HCT116 (cell line): Measurements from ENCODE around the gene P4HB. TPM values are rescaled to one million over a fixed set of nuclear protein-coding genes. Genes with fewer than 3 reads are reported as not detected.

Experiments used
- ATAC-seq: fragments of 200-7000 bp; cut with Tn5 transposase; 2 replicates; pipeline ENCODE4 v1.9.1; 2020; ENCODE audit warnings: mild to moderate bottlenecking, moderate library complexity
- BruUV-seq: library from RNA; stranded (reverse); fragments of 400-500 nt; replicated peaks from 2 replicates; lab custom pipeline; 2021; lab: Mats Ljungman, UMichigan
- CTCF ChIA-PET: fragments of 300-600 bp; sonication (Branson Sonifier 250); formaldehyde crosslinking; loops from one replicate; lab custom pipeline; 2021; ENCODE audit warnings: antibody characterized with exemption; lab: Charles Lee
- POLR2A ChIA-PET: fragments of 300-600, 350-600 bp; sonication (Branson Sonifier 250); formaldehyde crosslinking; loops from one replicate; lab custom pipeline; 2021; ENCODE audit warnings: antibody characterized with exemption; lab: Charles Lee
- RAD21 ChIA-PET, 2 experiments: fragments of 300-600 bp; sonication (Branson Sonifier 250); formaldehyde crosslinking; loops; one replicate each; lab custom pipeline; 2023; ENCODE audit warnings: low total read pairs in 2 of 2; ENCODE audit not compliant: uncharacterized antibody in 2 of 2, unreplicated experiment in 2 of 2, low non-redundant PET in 1 of 2; lab: Charles Lee
- DNase-seq: peaks from one replicate; pipeline ENCODE4 v3.0.0-alpha.2; 2010; ENCODE audit warnings: low read depth, low spot score
- H2AFZ ChIP-seq: fragments of 200-600 bp; shearing (Covaris generic), sonication (generic); 2 replicates; pipeline ENCODE4 v1.6.1; 2017; ENCODE audit warnings: low read depth, mixed run types, mixed read lengths, antibody characterized with exemption, low read length; ENCODE audit not compliant: poor library complexity, severe bottlenecking
- H3K27ac ChIP-seq: 2 replicates; pipeline ENCODE4 v1.5.1; 2012; ENCODE audit warnings: low read depth, low read length
- H3K27me3 ChIP-seq: fragments of 200-600 bp; sonication (generic); 2 replicates; pipeline ENCODE4 v1.6.1; 2016; ENCODE audit warnings: mixed run types, low read length, mixed read lengths; ENCODE audit not compliant: insufficient read depth
- H3K36me3 ChIP-seq, 2 experiments: fragments of 200-500 bp in 1 of 2; fragments of 200-600 bp in 1 of 2; sonication (Bioruptor generic) in 1 of 2; sonication (generic) in 1 of 2; 2 replicates each; pipeline versions ENCODE4 v1.5.1 to v1.6.1; 2014 to 2016; ENCODE audit warnings: low read length in 2 of 2, inconsistent platforms in 1 of 2, mixed read lengths in 1 of 2, mixed run types in 1 of 2; ENCODE audit not compliant: insufficient read depth in 2 of 2, control insufficient read depth in 1 of 2
- H3K4me1 ChIP-seq, 2 experiments: fragments of 200-600 bp in 1 of 2; sonication (generic) in 1 of 2; 2 replicates each; pipeline versions ENCODE4 v1.5.1 to v1.6.1; 2012 to 2017; ENCODE audit warnings: low read length in 2 of 2, inconsistent platforms in 1 of 2, mild to moderate bottlenecking in 1 of 2, mixed read lengths in 1 of 2, mixed run types in 1 of 2, moderate library complexity in 1 of 2; ENCODE audit not compliant: insufficient read depth in 2 of 2, control insufficient read depth in 1 of 2
- H3K4me2 ChIP-seq: fragments of 200-600 bp; sonication (generic); 2 replicates; pipeline ENCODE4 v1.6.1; 2017; ENCODE audit warnings: mixed run types, low read length, mixed read lengths
- H3K4me3 ChIP-seq, 2 experiments: fragments of 200-600 bp in 1 of 2; sonication (generic) in 1 of 2; replicated peaks in 1 of 2; 2 replicates each; pipeline ENCODE4 v1.5.1; 2011 to 2016; ENCODE audit warnings: low read length in 2 of 2, control low read depth in 1 of 2, low read depth in 1 of 2, mild to moderate bottlenecking in 1 of 2, mixed read lengths in 1 of 2, mixed run types in 1 of 2
- H3K79me2 ChIP-seq: fragments of 200-600 bp; sonication (generic); 2 replicates; pipeline ENCODE4 v1.6.1; 2017; ENCODE audit warnings: mild to moderate bottlenecking, mixed run types, low read length, moderate library complexity, mixed read lengths; ENCODE audit not compliant: insufficient read depth
- H3K9ac ChIP-seq: fragments of 200-600 bp; sonication (generic); 2 replicates; pipeline ENCODE4 v1.6.1; 2016; ENCODE audit warnings: low read length, mixed read lengths
- H3K9me2 ChIP-seq: fragments of 200-600 bp; sonication (generic), shearing (Covaris generic); 2 replicates; pipeline ENCODE4 v1.6.1; 2017; ENCODE audit warnings: mixed run types, mild to moderate bottlenecking, moderate library complexity; ENCODE audit not compliant: insufficient read depth
- H3K9me3 ChIP-seq, 2 experiments: fragments of 200-500 bp in 1 of 2; fragments of 200-600 bp in 1 of 2; sonication (Bioruptor generic) in 1 of 2; sonication (generic) in 1 of 2; 2 replicates each; pipeline ENCODE4 v1.6.1; 2014 to 2017; ENCODE audit warnings: low read length in 2 of 2, mixed read lengths in 2 of 2, inconsistent platforms in 1 of 2, low read depth in 1 of 2, mild to moderate bottlenecking in 1 of 2, mixed run types in 1 of 2, moderate library complexity in 1 of 2; ENCODE audit not compliant: control insufficient read depth in 1 of 2, insufficient read depth in 1 of 2
- H4K20me1 ChIP-seq: fragments of 200-600 bp; sonication (generic), shearing (Covaris generic); 2 replicates; pipeline ENCODE4 v1.6.1; 2017; ENCODE audit warnings: mixed run types, mild to moderate bottlenecking, moderate library complexity; ENCODE audit not compliant: insufficient read depth
- CEBPB ChIP-seq: IDR thresholded peaks from 2 replicates; pipeline ENCODE4 v1.6.1; 2012; ENCODE audit warnings: low read depth
- CTCF ChIP-seq, 3 experiments: fragments of 200-600 bp in 1 of 3; sonication (generic) in 1 of 3; IDR thresholded peaks in 2 of 3; conservative IDR thresholded peaks in 1 of 3; 2 replicates each; pipeline ENCODE4 v1.5.1; 2012 to 2017; ENCODE audit warnings: low read depth in 2 of 3, low read length in 2 of 3, antibody characterized with exemption in 1 of 3, borderline replicate concordance in 1 of 3, control low read depth in 1 of 3, mild to moderate bottlenecking in 1 of 3, mixed read lengths in 1 of 3, mixed run types in 1 of 3, moderate library complexity in 1 of 3; ENCODE audit not compliant: insufficient read depth in 1 of 3
- EGR1 ChIP-seq: IDR thresholded peaks from 2 replicates; pipeline ENCODE4 v1.6.1; 2012; ENCODE audit warnings: low read depth
- ELF1 ChIP-seq: IDR thresholded peaks from 2 replicates; pipeline ENCODE4 v1.6.1; 2012; ENCODE audit warnings: low read depth, borderline replicate concordance
- EZH2 ChIP-seq: fragments of 200-600 bp; sonication (generic); IDR thresholded peaks from 2 replicates; pipeline ENCODE4 v1.6.1; 2017; ENCODE audit warnings: antibody characterized with exemption, mixed run types
- EZH2phosphoT487 ChIP-seq: fragments of 200-600 bp; IDR thresholded peaks from 2 replicates; pipeline ENCODE4 v1.6.1; 2018; ENCODE audit warnings: antibody characterized with exemption, borderline replicate concordance
- JUND ChIP-seq: IDR thresholded peaks from 2 replicates; pipeline ENCODE4 v1.6.1; 2012
- MAX ChIP-seq: IDR thresholded peaks from 2 replicates; pipeline ENCODE4 v1.6.1; 2012
- POLR2AphosphoS5 ChIP-seq: IDR thresholded peaks from 2 replicates; pipeline ENCODE4 v1.6.1; 2011; ENCODE audit warnings: mild to moderate bottlenecking, low read depth, low read length, moderate library complexity
- SRF ChIP-seq: IDR thresholded peaks from 2 replicates; pipeline ENCODE4 v1.6.1; 2012; ENCODE audit warnings: low read depth
- TCF7L2 ChIP-seq: IDR thresholded peaks from 2 replicates; pipeline ENCODE4 v1.7.0; 2011; ENCODE audit warnings: borderline replicate concordance, inconsistent platforms; ENCODE audit not compliant: insufficient read depth, insufficient read length; ENCODE audit errors: extremely low read depth
- YY1 ChIP-seq: IDR thresholded peaks from 2 replicates; pipeline ENCODE4 v1.6.1; 2011; ENCODE audit warnings: low read length, low read depth, moderate library complexity, mild to moderate bottlenecking; ENCODE audit not compliant: insufficient replicate concordance; ENCODE audit errors: extremely low read depth
- ZFX ChIP-seq: fragments of 450-650 bp; IDR thresholded peaks from 2 replicates; pipeline ENCODE4 v1.6.1; 2017
- intact Hi-C: fragments of 100-400 bp; cut with micrococcal nuclease; formaldehyde crosslinking; loops from 2 replicates; pipeline ENCODE4 v1.10.0; 2022
- total RNA-seq: library from RNA; stranded (reverse); gene quantifications from one replicate; pipeline ENCODE4 v1.2.1, GENCODE V29; 2021; ENCODE audit not compliant: unreplicated experiment

The P4HB gene
- total RNA-seq, 1 experiment from 2014 or later, result 1,043 TPM

- TF ChIP-seq CTCF (IDR thresholded peaks at IDR 0.05 in 2 of 3, conservative IDR thresholded peaks at IDR 0.05 in 1 of 3; ENCODE audit: borderline replicate concordance in 1 of 3, insufficient read depth in 1 of 3, low read depth in 2 of 3, low read length in 2 of 3), result no peak
- no peak for TF ChIP-seq JUND
- no peak for TF ChIP-seq POLR2AphosphoS5
- TF ChIP-seq EZH2, result no peak
- no peak for TF ChIP-seq TCF7L2
Measured at GRCh38 chr17:81824595-81824994, 35.7 kb downstream of the P4HB start (continued).

- Histone ChIP-seq H3K9me2 (no peaks in the 10 kb centered on the region), H3K36me3 (no peaks in the 10 kb centered on the region)
- TF ChIP-seq ELF1 (no peak), YY1 (no peak), CTCF (IDR thresholded peaks at IDR 0.05 in 2 of 3, conservative IDR thresholded peaks at IDR 0.05 in 1 of 3; ENCODE audit: borderline replicate concordance in 1 of 3, insufficient read depth in 1 of 3, low read depth in 2 of 3, low read length in 2 of 3) (no peak), SRF (no peak), EGR1 (no peak), MAX (no peak), CEBPB (no peak), EZH2phosphoT487 (no peak), TCF7L2 (no peak), ZFX (no peak)
- TF ChIP-seq, all 23 proteins: peak for 0
- RAD21 ChIA-PET, result no interaction called here
- no TSS peak for BruUV-seq
- no peak for ATAC-seq
- Histone ChIP-seq H3K79me2 (no peaks in the 10 kb centered on the region), H3K4me2 (no peak overlapping the region), H3K9me3 (no peaks in the 10 kb centered on the region), H4K20me1 (no peaks in the 10 kb centered on the region), H3K27me3 (no peaks in the 10 kb centered on the region), H2AFZ (no peak overlapping the region), H3K9ac (no peak overlapping the region), H3K4me3 (no peak overlapping the region), H3K27ac (no peak overlapping the region), H3K4me1 (peaks cover 21 to 24% of the 10 kb centered on the region in 2 experiments)
- CTCF ChIA-PET, result no interaction called here
- POLR2A ChIA-PET, result interaction anchor here (1.2 kb wide), 1 partner anchor 9 kb away, joined by 3 read pairs; the partner anchor contains the start of gene MCRIP1
- intact Hi-C loops, result no loop called here
- DNase-seq, result no peak
Measured at GRCh38 chr17:81823820-81824550, 36.4 kb downstream of the P4HB start.
